BLaER1 treated with 17β-estradiol and CSF1 and Interleukin-3, amounts not matched to agents 10 nM and 100 nM (cell line): ENCODE results near the gene COLQ.
"Not testable (repeated sequence)": the region's sequence is repeated elsewhere in the genome, so short reads cannot be mapped to it uniquely, and the experiment has no call there.

Experiments
- H3K27ac ChIP-seq, 11 experiments: shearing (Covaris generic); formaldehyde crosslinking; 2 replicates each; pipeline ENCODE4 v1.8.1; 2022
- H3K27me3 ChIP-seq, 11 experiments: shearing (Covaris generic); formaldehyde crosslinking; 2 replicates each; pipeline ENCODE4 v1.8.1; 2022
- H3K36me3 ChIP-seq, 11 experiments: shearing (Covaris generic); formaldehyde crosslinking; 2 replicates each; pipeline ENCODE4 v1.8.1; 2022
- H3K4me1 ChIP-seq, 10 experiments: shearing (Covaris generic); formaldehyde crosslinking; 2 replicates each; pipeline ENCODE4 v1.8.1; 2022
- H3K4me2 ChIP-seq, 11 experiments: shearing (Covaris generic); formaldehyde crosslinking; 2 replicates each; pipeline ENCODE4 v1.8.1; 2022
- H3K4me3 ChIP-seq, 10 experiments: shearing (Covaris generic); formaldehyde crosslinking; 2 replicates each; pipeline ENCODE4 v1.8.1; 2022
- H3K9ac ChIP-seq, 11 experiments: shearing (Covaris generic); formaldehyde crosslinking; 2 replicates each; pipeline ENCODE4 v1.8.1; 2022
- H3K9me3 ChIP-seq, 11 experiments: shearing (Covaris generic); formaldehyde crosslinking; replicated peaks in 1 of 11; 2 replicates each; pipeline ENCODE4 v1.8.1; 2022
- H4K20me1 ChIP-seq, 11 experiments: shearing (Covaris generic); formaldehyde crosslinking; 2 replicates each; pipeline ENCODE4 v1.8.1; 2022
- Cebpa-rat ChIP-seq, 11 experiments: shearing (Covaris generic); IDR thresholded peaks; 2 replicates each; pipeline ENCODE4 v1.8.1; 2022

The COLQ gene

DNA sequence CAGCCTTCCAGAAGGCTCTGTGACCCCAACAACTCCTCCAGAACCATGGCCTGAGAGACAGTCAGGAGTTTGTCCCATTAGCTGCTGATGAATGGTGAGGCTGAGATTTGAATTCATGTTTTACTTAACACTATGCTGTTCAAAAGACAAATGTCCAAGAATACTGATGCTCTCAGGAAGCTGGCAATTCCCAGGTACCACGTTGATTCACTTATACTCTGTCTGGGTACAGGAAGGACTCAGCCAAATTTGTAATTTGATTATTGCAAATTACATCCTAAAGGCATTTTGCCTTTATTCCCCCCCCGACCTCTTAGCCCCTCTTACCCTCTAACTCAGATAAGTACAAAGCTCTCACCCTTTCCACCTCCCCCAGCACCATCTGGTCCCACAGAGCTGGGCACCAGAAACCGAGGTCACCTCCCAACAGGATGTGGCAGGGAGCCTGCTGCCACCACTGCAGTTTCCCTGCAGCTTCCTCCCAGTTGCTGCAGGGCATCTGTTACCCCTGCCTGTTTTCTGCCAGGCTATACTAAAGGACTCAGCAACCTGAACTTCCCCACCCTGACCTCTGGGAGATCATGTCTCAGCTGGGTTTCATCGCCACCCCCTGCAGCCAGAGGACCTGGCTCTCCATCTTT is 60.5 kb downstream of the COLQ start:
- Histone ChIP-seq H3K27me3 (no peaks in the 10 kb centered on the region), H3K9me3 (peaks cover 7 to 13% (median 9%) of the 10 kb centered on the region in 11 experiments; a peak in 17 of 22 replicates), H3K27ac (peak overlapping the region in 9 of 11 experiments; percentile 50 to 77 (median 67); a peak in 18 of 22 replicates), H3K36me3 (0 out of 22 replicates have a peak, but pooled peaks cover 0 to 8% (median 0%) of the 10 kb centered on the region in 11 experiments), H3K4me1 (peaks cover 27 to 53% (median 45%) of the 10 kb centered on the region in 10 experiments), H4K20me1 (no peaks in the 10 kb centered on the region), H3K4me3 (0 out of 20 replicates have a peak overlapping the region, but pooled peaks of 1 of the 10 experiments have one; percentile 3), H3K9ac (peak overlapping the region in 9 of 11 experiments; percentile 6 to 61 (median 35); a peak in 15 of 22 replicates), H3K4me2 (peak overlapping the region; percentile 57 to 90 (median 80))
- TF ChIP-seq Cebpa-rat (IDR thresholded peaks at IDR 0.05), result no peak

DNA sequence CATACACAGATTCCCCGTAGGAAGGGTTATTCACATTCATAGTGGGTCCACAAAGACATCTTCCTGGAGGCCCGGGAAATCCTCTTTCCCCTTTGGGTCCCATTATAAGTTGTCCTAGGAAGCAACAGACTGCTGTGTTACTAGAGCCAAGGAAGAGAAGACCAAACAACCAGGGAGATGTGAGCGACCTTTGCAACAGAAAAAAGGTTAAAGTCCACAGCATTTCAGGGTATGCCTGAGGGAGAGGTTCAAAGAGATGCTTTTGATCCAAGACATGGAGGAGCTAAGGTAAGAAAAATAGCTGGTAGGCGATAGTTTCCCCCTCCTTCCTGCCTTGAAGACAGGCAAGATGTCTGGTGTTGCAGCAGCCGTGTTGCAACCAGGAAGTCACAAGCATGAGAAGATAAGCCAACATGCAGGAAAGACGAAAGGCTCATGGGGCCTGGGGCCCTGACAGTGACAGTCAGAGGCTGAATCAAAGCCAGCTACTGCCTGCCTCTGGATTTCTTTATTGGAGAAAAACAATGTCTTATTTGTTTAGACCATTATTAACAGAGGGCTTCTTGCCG is 63.2 kb downstream of the COLQ start:
- H3K4me2 ChIP-seq, result peak overlapping the region in 8 of 11 experiments; percentile 6 to 52 (median 14); a peak in 9 of 22 replicates
- no peaks in the 10 kb centered on the region for H3K27me3 ChIP-seq
- H4K20me1 ChIP-seq, result no peaks in the 10 kb centered on the region
- H3K9ac ChIP-seq, result no peak overlapping the region; a peak in 1 of 22 replicates
- H3K4me3 ChIP-seq, result no peak overlapping the region
- H3K36me3 ChIP-seq, result 0 out of 22 replicates have a peak, but pooled peaks cover 0 to 8% (median 0%) of the 10 kb centered on the region in 11 experiments
- H3K4me1 ChIP-seq, result peaks cover 27 to 62% (median 48%) of the 10 kb centered on the region in 10 experiments
- peak in 7 of 11 experiments; percentile 8 to 78 (median 47); a peak in 8 of 22 replicates for TF ChIP-seq Cebpa-rat (IDR thresholded peaks at IDR 0.05)
- peak overlapping the region in 8 of 11 experiments; percentile 20 to 60 (median 45); a peak in 12 of 22 replicates for H3K27ac ChIP-seq
- peaks cover 7 to 13% (median 9%) of the 10 kb centered on the region in 11 experiments; a peak in 17 of 22 replicates for H3K9me3 ChIP-seq

DNA sequence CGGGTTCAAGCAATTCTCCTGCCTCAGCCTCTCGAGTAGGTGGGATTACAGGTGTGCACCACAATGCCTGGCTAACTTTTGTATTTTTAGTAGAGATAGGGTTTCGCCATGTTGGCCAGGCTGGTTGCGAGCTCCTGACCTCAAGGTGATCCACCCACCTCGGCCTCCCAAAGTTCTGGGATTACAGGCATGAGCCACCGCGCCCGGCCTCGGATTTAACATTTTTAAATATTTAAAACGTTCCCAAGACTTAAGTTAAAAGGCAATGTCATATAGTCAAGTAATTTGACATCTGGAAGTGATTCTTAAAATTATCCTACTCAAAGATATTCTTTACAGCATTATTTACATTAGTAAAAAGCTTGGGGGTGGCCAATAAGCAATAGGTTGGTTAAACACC is 64.6 kb downstream of the COLQ start:
- H3K9ac ChIP-seq, H4K20me1 ChIP-seq, H3K27me3 ChIP-seq, H3K4me2 ChIP-seq, H3K4me3 ChIP-seq, H3K27ac ChIP-seq, H3K36me3 ChIP-seq: not testable (repeated sequence)
- H3K9me3 ChIP-seq, result peaks cover 7 to 13% (median 9%) of the 10 kb centered on the region in 11 experiments; a peak in 17 of 22 replicates
- peaks cover 18 to 49% (median 37%) of the 10 kb centered on the region in 10 experiments for H3K4me1 ChIP-seq

DNA sequence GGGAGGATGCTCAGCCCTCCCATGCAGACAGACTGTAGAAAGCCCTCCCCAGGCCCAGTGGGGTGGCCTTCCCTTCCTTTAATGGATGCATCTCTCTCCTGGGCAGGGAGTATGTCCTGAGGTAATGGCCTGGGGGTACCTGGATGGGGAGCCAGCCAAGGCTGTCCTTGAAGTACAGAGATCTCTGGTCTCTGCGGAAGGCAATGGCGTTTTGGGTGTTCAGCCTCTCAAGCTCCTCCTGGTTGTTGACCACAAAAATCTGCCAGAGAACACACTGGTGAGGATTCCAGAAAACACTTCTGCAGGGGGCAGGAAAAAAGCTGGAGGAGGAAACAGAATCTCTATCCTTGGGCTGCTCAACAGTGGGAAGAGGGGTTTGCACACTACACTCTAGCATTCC is 65.2 kb downstream of the COLQ start:
- Histone ChIP-seq H3K27ac (no peak overlapping the region), H4K20me1 (no peaks in the 10 kb centered on the region), H3K27me3 (no peaks in the 10 kb centered on the region), H3K4me3 (no peak overlapping the region), H3K36me3 (0 out of 22 replicates have a peak, but pooled peaks cover 0 to 8% (median 0%) of the 10 kb centered on the region in 11 experiments), H3K4me1 (peaks cover 13 to 43% (median 31%) of the 10 kb centered on the region in 10 experiments), H3K9ac (no peak overlapping the region), H3K4me2 (no peak overlapping the region), H3K9me3 (peaks cover 7 to 13% (median 9%) of the 10 kb centered on the region in 11 experiments; a peak in 17 of 22 replicates)
- TF ChIP-seq Cebpa-rat (IDR thresholded peaks at IDR 0.05), result no peak

DNA sequence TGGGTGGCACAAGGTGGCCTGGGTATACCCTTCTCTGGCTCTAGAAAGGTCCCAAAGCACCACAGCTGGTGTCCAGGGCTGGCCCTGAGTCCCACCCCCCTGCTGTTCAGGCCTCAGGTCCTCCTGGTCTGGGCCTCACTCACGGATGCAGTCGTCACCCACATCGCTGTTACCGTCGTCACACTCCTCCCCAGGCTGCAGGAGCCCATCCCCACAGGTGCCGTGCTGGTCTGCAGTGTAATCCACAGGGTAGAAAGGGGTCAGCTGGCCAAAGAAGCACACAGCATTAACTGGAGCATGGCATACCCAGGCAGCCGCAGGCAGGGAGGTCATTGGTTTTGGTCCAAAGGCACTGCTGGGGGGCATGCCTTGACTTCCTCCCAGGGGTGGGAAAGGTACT is 65.8 kb downstream of the COLQ start:
- TF ChIP-seq Cebpa-rat (IDR thresholded peaks at IDR 0.05), result no peak
- H3K4me3 ChIP-seq, result no peak overlapping the region
- no peak overlapping the region for H3K9ac ChIP-seq
- H3K27me3 ChIP-seq, result no peaks in the 10 kb centered on the region
- H3K4me1 ChIP-seq, result peaks cover 7 to 37% (median 25%) of the 10 kb centered on the region in 10 experiments
- peaks cover 7 to 13% (median 9%) of the 10 kb centered on the region in 11 experiments; a peak in 17 of 22 replicates for H3K9me3 ChIP-seq
- H3K4me2 ChIP-seq, result no peak overlapping the region
- peaks cover 0 to 10% (median 0%) of the 10 kb centered on the region in 11 experiments; a peak in 1 of 22 replicates for H3K36me3 ChIP-seq
- H3K27ac ChIP-seq, result no peak overlapping the region
- H4K20me1 ChIP-seq, result no peaks in the 10 kb centered on the region

DNA sequence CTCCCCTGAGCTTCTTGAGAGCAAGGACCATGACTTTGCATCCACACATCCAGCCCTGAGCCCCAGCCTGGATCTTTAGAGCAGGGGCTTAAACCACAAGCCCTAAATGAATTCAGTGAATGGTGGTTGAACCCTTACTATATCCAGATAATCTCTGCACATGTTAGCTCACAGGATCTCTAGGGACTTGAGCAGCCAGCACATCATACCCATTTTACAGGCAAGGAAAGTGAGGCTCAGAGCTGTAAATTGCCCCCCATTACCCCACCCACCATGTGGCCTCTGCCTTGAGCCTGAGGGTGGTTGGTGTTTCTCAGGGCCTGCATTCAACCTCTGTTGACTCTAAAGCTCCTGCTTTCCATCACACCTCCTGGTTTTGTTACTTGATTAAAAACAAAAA is 66.5 kb downstream of the COLQ start:
- Histone ChIP-seq H3K9ac (no peak overlapping the region), H3K27me3 (no peaks in the 10 kb centered on the region), H4K20me1 (no peaks in the 10 kb centered on the region), H3K4me2 (no peak overlapping the region), H3K4me1 (peaks cover 0 to 32% (median 20%) of the 10 kb centered on the region in 10 experiments; a peak in 18 of 20 replicates), H3K9me3 (peaks cover 7 to 13% (median 9%) of the 10 kb centered on the region in 11 experiments; a peak in 17 of 22 replicates), H3K4me3 (no peak overlapping the region), H3K27ac (no peak overlapping the region), H3K36me3 (peaks cover 0 to 11% (median 0%) of the 10 kb centered on the region in 11 experiments; a peak in 2 of 22 replicates)
- TF ChIP-seq Cebpa-rat (IDR thresholded peaks at IDR 0.05), result no peak

- no peak overlapping the region for H3K27ac ChIP-seq
Measured at GRCh38 chr3:15453991-15454625, 67.4 kb downstream of the COLQ start.

DNA sequence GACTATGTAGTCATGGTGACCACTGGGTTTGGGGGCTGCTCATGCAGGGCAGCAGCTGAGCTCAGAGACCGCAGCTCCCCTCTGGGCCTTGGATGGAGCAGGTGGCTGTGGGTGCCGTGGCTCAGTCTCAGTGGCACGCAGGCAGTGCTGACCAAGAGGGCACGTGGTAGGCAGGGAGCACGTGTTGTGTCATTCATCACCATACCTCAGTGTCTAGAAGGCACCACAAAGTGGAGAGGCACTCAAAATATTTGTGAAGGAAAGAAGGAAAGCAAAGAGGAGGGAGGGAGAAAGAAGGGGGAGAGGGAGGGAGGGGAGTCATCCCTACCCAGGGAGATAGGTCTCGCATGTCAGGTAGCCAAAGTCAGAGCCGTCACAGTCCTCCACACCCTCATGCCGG is 68.0 kb downstream of the COLQ start:
- Histone ChIP-seq H3K4me3 (no peak overlapping the region), H3K36me3 (peaks cover 0 to 20% (median 0%) of the 10 kb centered on the region in 11 experiments; a peak in 4 of 22 replicates), H3K4me2 (no peak overlapping the region), H3K27me3 (no peaks in the 10 kb centered on the region), H3K27ac (no peak overlapping the region), H4K20me1 (no peaks in the 10 kb centered on the region), H3K9ac (no peak overlapping the region), H3K9me3 (peaks cover 6 to 12% (median 7%) of the 10 kb centered on the region in 11 experiments; a peak in 17 of 22 replicates), H3K4me1 (peaks cover 0 to 24% (median 14%) of the 10 kb centered on the region in 10 experiments; a peak in 15 of 20 replicates)
- no peak for TF ChIP-seq Cebpa-rat (IDR thresholded peaks at IDR 0.05)

More at GRCh38 chr3:15453991-15454625, 67.4 kb downstream of the COLQ start:
- H3K4me2 ChIP-seq, result peak overlapping the region in 7 of 11 experiments; percentile 8 to 44 (median 26); a peak in 8 of 22 replicates
- peaks cover 0 to 20% (median 0%) of the 10 kb centered on the region in 11 experiments; a peak in 4 of 22 replicates for H3K36me3 ChIP-seq
- peaks cover 7 to 13% (median 9%) of the 10 kb centered on the region in 11 experiments; a peak in 17 of 22 replicates for H3K9me3 ChIP-seq
- H3K9ac ChIP-seq, result no peak overlapping the region
- peaks cover 0 to 28% (median 18%) of the 10 kb centered on the region in 10 experiments; a peak in 15 of 20 replicates for H3K4me1 ChIP-seq
- no peak overlapping the region for H3K4me3 ChIP-seq
- TF ChIP-seq Cebpa-rat (IDR thresholded peaks at IDR 0.05), result no peak
- no peaks in the 10 kb centered on the region for H4K20me1 ChIP-seq
- H3K27me3 ChIP-seq, result no peaks in the 10 kb centered on the region
